HUDEP-2 (cell line): ENCODE data around the gene KCNJ9.
A peak's percentile ranks its signal among the peaks of the same experiment; 100 is the strongest.
"Not testable (repeated sequence)": the region's sequence is repeated elsewhere in the genome, so short reads cannot be mapped to it uniquely, and the experiment has no call there.

ENCODE experiments used
- DNase-seq, 76 experiments: peaks; one replicate each; lab custom pipeline; 2025; ENCODE audit not compliant: unreplicated experiment in 76 of 76; lab: John Stamatoyannopoulos, UW

The KCNJ9 gene

GRCh38 chr1:160101037-160101716, 19.8 kb downstream of the KCNJ9 start:
- peak in 63 of 76 experiments; percentile 9 to 76 (median 40) for DNase-seq

- DNase-seq = peak in 1 of 76 experiments; percentile 3
Measured at GRCh38 chr1:160101717-160102522, 20.6 kb downstream of the KCNJ9 start.

DNA sequence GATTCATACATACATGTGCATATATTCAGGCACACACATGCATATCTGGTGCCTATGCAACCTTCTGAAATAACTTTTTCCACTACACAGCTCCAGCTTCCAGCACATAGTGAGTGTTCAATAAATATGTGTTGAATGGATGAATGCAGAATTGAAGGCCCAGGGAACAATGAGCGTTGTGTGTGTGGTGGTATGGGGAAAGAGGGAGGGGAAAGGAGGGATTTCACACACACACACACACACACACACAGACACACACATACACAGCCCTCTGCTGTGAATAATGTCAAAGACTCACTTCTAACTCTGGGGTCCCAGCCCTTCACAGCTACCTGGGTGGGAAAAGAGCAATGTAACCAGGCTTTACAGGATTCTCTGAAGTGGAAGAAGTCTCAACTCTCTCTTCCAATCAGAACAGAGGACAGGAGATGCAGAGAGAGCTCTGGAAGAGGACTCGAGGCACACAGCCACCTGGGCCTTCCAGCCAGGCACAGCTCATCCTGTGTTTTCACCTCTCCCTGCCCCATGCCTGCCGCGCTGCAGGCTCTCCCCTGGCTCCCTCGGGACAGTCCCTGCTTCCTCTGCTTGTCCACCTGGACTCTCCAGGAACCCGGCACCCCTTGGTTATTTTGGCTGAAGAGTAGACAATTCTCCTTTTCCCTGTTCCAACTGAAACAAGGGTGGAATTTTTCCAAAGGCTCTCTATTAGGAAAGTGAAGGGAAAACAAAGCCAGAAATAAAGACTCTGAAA, 22.5 kb downstream of the KCNJ9 start:
- no peak for DNase-seq

DNA sequence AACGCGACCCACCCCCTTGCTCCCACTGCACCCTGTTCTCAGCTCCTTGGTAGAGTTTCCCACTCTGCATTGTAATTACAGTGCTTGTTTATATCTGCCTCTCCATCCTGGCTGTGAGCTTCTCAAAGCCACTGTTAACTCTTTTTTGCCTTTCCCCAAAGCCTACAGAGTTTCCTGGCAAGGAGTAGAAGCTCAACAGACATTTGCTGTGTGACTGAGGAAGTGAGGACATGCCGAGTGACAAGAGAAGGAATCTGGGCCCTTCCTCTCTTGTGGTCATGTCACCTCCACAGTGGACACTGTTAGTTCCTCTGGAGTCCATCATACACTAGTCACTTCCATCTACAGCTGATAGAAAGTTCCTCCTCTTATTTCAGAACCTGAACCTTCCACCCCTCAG, 23.1 kb downstream of the KCNJ9 start:
- DNase-seq = no peak

GRCh38 chr1:160105155-160105554, 23.8 kb downstream of the KCNJ9 start:
- no peak for DNase-seq

DNA sequence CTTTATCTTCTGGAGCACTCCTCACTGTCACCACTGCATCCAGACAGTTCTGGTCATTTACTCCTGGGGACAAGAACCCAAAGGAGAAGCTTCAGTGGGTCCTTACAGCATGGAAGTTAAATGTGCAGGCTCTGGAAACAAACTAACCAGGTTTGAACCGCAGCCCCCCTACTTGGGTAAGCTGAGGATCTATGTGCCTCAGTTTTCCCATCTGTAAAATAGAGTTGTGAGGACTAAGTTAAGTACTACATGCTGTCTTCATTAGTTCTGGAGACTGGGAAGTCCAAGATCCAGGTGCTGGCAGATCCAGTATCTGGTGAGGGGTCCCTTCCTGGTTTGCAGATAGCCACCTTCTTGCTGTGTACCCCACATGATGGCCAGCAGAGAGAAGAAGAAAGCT, 26.2 kb downstream of the KCNJ9 start:
- DNase-seq = no peak

- peak in 35 of 76 experiments; percentile 3 to 54 (median 18) for DNase-seq
Measured at GRCh38 chr1:160108888-160109662, 27.7 kb downstream of the KCNJ9 start.

DNA sequence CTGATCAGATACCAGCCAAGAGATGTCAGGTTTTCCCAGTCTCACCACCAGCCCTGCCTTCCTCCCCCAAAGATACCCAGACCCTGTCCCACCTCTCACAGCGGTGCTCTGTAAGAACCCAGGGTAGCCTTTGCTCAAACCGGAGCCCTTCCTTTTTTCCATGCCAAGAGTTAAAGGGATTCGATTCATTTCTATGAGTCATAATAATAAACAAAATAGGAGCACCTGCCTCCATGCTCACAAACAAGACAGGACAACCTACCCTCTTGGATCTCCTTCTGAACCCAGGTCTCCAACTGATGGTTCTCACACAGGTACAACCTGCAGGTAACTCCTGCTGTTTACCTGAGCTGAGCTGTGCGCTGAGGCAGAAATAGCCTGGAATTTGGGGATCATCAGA, 28.3 kb downstream of the KCNJ9 start:
- DNase-seq = no peak

- DNase-seq = not testable (repeated sequence)
Measured at GRCh38 chr1:160111462-160111861, 30.1 kb downstream of the KCNJ9 start.

DNA sequence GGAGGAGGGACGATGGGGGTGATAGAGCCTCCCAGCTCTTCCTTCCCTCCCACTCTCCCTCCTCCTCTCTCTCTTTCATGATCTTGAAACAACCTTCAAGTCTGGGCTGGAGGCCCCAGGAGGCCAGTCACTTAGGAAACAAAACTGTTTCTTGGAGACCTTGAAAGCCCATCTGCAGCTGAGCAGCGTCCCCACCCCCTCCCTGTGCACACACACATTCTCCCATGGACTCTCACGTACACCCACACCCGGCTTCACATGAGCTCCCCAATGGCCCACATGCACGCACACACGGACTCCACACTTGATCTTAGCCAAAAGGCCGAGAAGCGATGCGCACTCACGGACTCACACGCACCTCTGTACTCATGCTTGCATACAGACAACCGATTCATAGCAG, 31.0 kb downstream of the KCNJ9 start:
- DNase-seq = no peak

GRCh38 chr1:160113407-160113806, 32.1 kb downstream of the KCNJ9 start:
- DNase-seq = no peak

GRCh38 chr1:160114085-160114484, 32.7 kb downstream of the KCNJ9 start:
- no peak for DNase-seq

- DNase-seq = no peak
Measured at GRCh38 chr1:160115545-160116282, 34.4 kb downstream of the KCNJ9 start, which contains the start of gene ATP1A2. ATP1A2 (plus strand) TSS chr1:160115759; CDS start chr1:160115862, 103 bp downstream.

- DNase-seq = no peak
Measured at GRCh38 chr1:160116283-160117147, 35.2 kb downstream of the KCNJ9 start.

DNA sequence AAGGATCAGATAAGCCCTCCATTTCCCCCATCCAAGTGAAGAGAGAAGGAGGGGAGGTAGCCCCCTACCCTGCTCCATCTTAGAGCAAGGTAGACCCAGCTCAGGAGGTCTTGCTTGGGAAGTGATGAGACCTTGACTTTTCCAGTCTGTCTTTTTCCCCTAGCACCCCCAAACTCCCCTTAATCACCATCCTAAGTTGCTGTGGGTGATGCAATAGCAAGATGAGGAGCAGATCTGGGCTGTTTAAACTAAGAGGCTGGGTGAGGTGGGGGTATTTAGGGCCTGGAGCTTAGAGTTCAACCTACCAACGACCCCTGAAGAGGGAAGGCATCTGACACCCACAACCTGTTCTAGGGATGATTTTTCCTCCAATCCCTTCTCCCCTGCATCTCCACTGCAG, 36.0 kb downstream of the KCNJ9 start:
- DNase-seq = no peak

- no peak for DNase-seq
Measured at GRCh38 chr1:160117709-160118183, 36.4 kb downstream of the KCNJ9 start.

DNA sequence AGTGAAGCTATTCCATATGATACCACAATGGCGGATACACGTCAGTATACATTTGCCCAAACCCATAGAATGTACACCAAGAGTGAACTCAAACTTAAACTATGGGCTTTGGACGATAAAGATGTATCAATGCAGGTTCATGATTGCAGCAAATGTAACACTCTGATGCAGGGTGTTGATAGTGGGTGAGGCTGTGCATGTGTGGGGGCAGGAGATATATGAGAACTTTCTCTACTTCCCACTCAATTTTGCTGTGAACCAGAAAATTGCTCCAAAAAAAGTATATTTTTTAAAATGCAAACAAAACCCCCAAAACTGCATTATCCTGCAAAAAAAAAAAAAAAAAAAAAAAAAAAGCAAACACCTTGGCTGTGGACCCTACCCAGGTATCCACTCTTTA, 37.6 kb downstream of the KCNJ9 start:
- DNase-seq = no peak

DNA sequence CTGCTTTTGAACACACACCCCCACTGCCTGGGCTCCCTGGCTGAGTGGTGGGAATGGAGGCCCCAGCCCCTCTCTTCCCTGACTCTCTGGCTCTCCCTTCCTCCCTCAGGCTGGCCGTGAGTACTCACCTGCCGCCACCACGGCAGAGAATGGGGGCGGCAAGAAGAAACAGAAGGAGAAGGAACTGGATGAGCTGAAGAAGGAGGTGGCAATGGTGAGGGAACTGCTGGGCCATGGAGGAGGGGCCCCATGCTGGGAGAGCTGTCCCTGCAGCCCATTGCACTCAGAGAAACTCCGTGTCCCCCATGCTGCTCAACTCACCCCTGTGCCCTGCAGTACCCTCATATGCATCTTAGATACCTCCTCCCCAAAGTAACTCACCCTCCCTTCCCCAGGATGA, 39.5 kb downstream of the KCNJ9 start:
- no peak for DNase-seq

GRCh38 chr1:160121388-160121787, 40.0 kb downstream of the KCNJ9 start:
- no peak for DNase-seq
